VCaP (cell line): Measurements from ENCODE around the gene ZC2HC1C.
A peak's percentile ranks its signal among the peaks of the same experiment; 100 is the strongest.

Source experiments
- H3K27ac ChIP-seq: fragments of 450-650 bp; 2 replicates; pipeline ENCODE4 v1.5.1; 2017
- TF ChIP-seq, protein P1 (sequence below): fragments of 450-650 bp; conservative IDR thresholded peaks from 2 replicates; pipeline ENCODE4 v1.5.1; 2017; ENCODE audit warnings: mild to moderate bottlenecking, moderate library complexity

Gene ZC2HC1C

DNA sequence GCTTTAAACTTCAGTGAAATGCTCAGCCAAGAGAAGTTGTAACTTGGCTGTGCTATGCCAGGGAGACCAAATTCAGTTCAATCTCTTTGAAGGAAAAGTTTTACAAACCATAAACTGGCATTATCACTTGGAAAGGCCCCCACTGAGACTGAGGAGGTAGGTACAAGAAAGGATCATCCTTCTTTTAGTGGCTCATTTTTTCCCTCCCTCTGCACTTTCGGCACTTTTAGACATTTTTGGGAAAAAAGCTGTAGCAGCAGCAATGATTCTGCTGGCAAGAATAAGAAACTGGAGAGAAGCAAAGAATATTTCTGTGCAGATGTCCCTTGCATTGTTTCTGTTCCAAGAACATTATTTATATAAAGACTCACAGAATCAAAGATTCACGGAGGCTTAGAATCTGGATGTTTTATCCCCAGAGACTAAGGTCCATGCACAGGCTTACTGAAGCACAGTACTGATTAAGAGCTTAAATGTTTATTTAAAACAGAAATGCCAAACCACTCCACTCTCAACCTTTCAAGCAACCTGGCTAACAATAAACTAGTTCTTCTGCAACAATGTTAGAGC, 12.3 kb downstream of the ZC2HC1C start:
- TF ChIP-seq, protein P1, sequence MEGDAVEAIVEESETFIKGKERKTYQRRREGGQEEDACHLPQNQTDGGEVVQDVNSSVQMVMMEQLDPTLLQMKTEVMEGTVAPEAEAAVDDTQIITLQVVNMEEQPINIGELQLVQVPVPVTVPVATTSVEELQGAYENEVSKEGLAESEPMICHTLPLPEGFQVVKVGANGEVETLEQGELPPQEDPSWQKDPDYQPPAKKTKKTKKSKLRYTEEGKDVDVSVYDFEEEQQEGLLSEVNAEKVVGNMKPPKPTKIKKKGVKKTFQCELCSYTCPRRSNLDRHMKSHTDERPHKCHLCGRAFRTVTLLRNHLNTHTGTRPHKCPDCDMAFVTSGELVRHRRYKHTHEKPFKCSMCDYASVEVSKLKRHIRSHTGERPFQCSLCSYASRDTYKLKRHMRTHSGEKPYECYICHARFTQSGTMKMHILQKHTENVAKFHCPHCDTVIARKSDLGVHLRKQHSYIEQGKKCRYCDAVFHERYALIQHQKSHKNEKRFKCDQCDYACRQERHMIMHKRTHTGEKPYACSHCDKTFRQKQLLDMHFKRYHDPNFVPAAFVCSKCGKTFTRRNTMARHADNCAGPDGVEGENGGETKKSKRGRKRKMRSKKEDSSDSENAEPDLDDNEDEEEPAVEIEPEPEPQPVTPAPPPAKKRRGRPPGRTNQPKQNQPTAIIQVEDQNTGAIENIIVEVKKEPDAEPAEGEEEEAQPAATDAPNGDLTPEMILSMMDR, result no peak
- H3K27ac ChIP-seq, result peak overlapping the region; percentile 15; the same call in 1 of the 2 replicates

DNA sequence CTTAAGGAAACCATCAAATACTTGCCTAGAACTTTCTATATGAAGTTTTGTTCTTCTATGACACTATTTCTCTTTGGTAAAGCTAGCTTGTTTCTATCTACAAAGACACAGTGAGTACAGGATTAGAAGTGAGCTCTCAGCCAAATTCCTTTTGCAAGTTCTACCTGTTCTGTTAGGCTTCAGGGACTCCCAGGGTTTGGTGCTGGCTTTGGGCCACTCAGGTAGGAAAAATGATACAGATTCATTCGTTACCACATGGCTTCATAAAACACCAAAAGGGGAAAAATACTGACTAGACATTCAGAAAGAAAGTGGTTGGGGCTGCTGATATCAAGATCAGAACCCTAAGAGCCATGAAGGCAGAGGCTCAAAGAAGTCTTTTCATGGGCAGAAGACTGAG, 13.8 kb downstream of the ZC2HC1C start:
- H3K27ac ChIP-seq, result no peak overlapping the region
- TF ChIP-seq, protein P1, result no peak

DNA sequence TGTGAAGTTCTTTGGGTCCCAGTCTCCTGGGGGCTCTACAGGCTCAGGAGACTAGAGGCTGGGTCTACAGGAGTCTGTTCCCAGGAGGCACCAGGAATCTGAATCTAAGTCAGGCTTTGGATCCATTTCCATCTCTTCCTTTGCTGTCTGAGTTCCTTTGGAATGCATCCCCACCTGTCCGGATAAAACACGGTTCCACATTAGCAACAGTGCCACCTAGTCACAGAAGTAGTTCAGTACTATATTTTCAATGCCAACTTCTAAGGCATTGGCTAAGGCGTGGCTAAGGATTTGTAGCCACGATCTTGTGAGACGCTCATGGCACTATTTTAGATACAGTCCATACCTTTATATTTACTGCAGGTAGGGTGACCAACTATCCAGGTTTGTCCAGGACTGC, 15.1 kb downstream of the ZC2HC1C start:
- H3K27ac ChIP-seq, result no peak overlapping the region
- TF ChIP-seq, protein P1, result peak; percentile 68

DNA sequence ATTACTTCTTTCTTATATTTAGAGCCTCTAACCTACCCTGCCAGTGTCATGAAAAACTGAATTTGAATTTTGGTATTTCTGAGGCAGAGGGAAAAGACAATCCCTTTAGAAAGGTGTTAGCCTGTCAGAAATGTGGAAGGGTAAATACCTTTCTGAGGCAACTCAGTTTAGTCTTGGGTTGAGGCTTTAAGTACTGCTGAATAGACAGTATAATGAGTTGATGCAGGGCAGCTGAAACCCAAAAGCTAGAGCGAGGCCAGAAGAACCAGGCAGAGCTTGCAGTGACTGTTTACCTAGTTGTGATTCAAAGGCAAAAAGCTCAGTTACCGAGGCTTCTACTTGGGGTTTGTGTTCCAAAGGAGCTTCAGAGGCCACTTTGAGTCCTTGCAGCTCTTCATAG, 18.7 kb downstream of the ZC2HC1C start:
- TF ChIP-seq, protein P1, result no peak
- no peak overlapping the region for H3K27ac ChIP-seq

DNA sequence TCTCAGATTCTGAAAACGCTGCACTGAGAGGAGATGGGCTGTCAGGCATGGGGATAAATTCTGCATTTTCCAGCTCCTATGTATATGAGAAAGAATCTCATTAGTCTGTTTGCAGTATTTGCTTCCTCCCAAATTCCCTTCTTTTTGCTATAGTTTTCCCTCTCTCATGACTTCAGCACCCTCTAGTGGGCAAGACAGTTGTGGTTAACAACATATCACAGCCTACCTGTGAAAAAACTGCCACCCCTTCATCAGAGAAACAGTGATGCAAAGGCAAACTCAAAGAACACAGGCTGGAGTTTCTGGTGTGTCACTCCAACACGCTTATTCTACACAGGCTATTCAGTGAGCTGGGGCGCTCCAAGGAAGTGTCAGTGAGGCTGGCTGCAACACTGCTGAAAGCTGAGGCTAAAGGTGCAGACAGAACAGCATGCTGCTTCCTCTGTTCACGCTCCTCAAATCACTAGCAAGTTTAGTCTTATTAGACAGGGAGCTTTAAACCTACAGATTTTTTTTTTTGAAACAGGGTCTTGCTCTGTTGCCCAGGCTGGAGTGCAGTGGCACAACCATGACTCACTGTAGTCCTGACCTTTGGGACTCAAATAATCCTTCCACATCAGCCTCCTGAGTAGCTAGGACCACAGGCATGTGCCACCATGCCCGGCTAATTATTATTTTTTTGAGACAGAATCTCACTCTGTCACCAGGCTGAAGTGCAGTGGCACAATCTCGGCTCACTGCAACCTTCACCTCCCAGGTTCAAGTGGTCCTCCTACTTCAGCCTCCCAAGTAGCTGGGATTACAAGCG, 19.3 kb downstream of the ZC2HC1C start:
- TF ChIP-seq, protein P1, result peak; percentile 84

DNA sequence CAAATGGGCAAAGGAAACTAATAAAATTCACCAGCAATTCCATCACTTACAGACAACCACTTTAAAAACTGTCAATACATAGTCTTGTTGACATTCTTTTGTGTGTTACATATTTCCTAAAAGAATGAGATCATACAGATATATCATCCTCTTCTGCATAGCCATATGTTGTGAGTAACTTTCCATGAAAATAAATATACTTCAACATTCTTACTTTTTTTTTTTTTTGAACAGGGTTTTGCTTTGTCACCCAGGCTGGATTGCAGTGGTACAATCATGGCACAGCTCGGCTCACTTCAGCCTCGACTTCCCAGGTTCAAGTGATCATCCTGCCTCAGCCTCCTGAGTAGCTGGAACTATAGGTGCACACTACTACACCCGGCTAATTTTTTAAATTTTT, 20.9 kb downstream of the ZC2HC1C start:
- no peak overlapping the region for H3K27ac ChIP-seq
- TF ChIP-seq, protein P1, result no peak

More for the DNA sequence above, 19.3 kb downstream of the ZC2HC1C start:
- no peak overlapping the region for H3K27ac ChIP-seq

DNA sequence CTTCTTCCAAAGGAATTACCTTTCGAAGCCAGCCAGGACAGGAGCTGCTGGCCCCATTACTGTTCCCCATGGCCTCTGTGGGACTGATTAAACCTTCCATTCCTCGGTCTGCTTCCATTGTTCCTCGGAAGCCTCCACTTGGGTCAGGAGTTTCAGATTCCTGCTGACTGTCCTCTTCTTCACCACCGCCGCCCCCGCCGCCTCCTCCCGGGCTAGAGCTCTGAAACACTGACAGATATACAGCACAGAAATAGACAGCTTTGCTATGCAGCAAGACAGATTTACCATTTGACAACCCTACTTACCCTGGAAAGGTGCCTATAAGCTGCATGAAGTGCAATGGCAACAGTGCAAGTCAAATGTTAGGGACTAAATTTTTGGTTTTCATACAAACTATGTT, 21.8 kb downstream of the ZC2HC1C start:
- no peak overlapping the region for H3K27ac ChIP-seq
- TF ChIP-seq, protein P1, result no peak
